Spinal cord (tissue), 10 donors: Measurements from ENCODE around the gene WBP2. TPM values are rescaled to one million over a fixed set of nuclear protein-coding genes. Genes with fewer than 3 reads are reported as not detected.
"Not testable (repeated sequence)": the region's sequence is repeated elsewhere in the genome, so short reads cannot be mapped to it uniquely, and the experiment has no call there.

Experiments used
- DNase-seq, 6 donors: peaks; one replicate each; pipeline versions ENCODE4 v3.0.0 to v3.0.0-alpha.2; 2013 to 2015; ENCODE audit warnings: low spot score in 6 of 6, low read depth in 4 of 6
- H3K27ac ChIP-seq: one replicate; pipeline ENCODE4 v1.5.1; 2013; ENCODE audit warnings: low read depth, low read length, control low read depth
- H3K27me3 ChIP-seq: one replicate; pipeline ENCODE4 v1.6.1; 2013; ENCODE audit warnings: low read length; ENCODE audit not compliant: control insufficient read depth, insufficient read depth
- H3K36me3 ChIP-seq: one replicate; pipeline ENCODE4 v1.6.1; 2013; ENCODE audit warnings: low read length; ENCODE audit not compliant: control insufficient read depth, insufficient read depth
- H3K4me1 ChIP-seq: one replicate; pipeline ENCODE4 v1.6.1; 2013; ENCODE audit warnings: low read length; ENCODE audit not compliant: control insufficient read depth, insufficient read depth
- H3K4me3 ChIP-seq: one replicate; pipeline ENCODE4 v1.5.1; 2013; ENCODE audit warnings: low read depth, low read length, control low read depth
- H3K9me3 ChIP-seq: one replicate; pipeline ENCODE4 v1.6.1; 2013; ENCODE audit warnings: low read length; ENCODE audit not compliant: control insufficient read depth, insufficient read depth
- WGBS: methylation state at CpG from one replicate; pipeline ENCODE4 v1.1.5; 2013; ENCODE audit warnings: missing lambda C conversion rate; ENCODE audit not compliant: insufficient coverage; 5-methylcytosine and 5-hydroxymethylcytosine counted together
- polyA plus RNA-seq, 2 donors: library from polyadenylated mRNA; unstranded; fragments of 120-200 nt; gene quantifications; one replicate each; pipeline ENCODE4 v1.2.1, GENCODE V29; 2013; ENCODE audit not compliant: insufficient read length in 2 of 2
- total RNA-seq, 2 donors: library from RNA; depleted of rRNA in 1 of 2; stranded (reverse); fragments of 120-200 nt in 1 of 2; fragments of >200 nt in 1 of 2; gene quantifications; one replicate each; pipeline versions ENCODE4 v1.2.3 to v1.2.4, GENCODE V29; 2013 to 2014
- donor health status: healthy.

Gene WBP2
- total and polyA plus RNA-seq, 4 donors = 45.6 to 231 (median 134) TPM

GRCh38 chr17:75869282-75870141 lies 14.4 kb upstream of the WBP2 start:
- H3K9me3 ChIP-seq = no peaks in the 10 kb centered on the region
- H3K27me3 ChIP-seq = no peaks in the 10 kb centered on the region
- H3K4me1 ChIP-seq = peaks cover 54% of the 10 kb centered on the region
- peak overlapping the region; percentile 12 for H3K4me3 ChIP-seq
- H3K27ac ChIP-seq = peak overlapping the region; percentile 94
- peak in 3 of 6 donors; percentile 79 to 93 (median 89) for DNase-seq
- WGBS = 26% methylated on average over 22 of the region's 23 CpGs
- H3K36me3 ChIP-seq = peaks cover 18% of the 10 kb centered on the region

- H3K27me3 ChIP-seq, H3K9me3 ChIP-seq, H3K4me3 ChIP-seq, DNase-seq: not testable (repeated sequence)
- Histone ChIP-seq H3K27ac (peak overlapping the region; percentile 94), H3K4me1 (peaks cover 58% of the 10 kb centered on the region), H3K36me3 (peaks cover 11% of the 10 kb centered on the region)
- 89% methylated on average over 3 of the region's 12 CpGs for WGBS
Measured at GRCh38 chr17:75868730-75869281, 13.7 kb upstream of the WBP2 start.

DNA sequence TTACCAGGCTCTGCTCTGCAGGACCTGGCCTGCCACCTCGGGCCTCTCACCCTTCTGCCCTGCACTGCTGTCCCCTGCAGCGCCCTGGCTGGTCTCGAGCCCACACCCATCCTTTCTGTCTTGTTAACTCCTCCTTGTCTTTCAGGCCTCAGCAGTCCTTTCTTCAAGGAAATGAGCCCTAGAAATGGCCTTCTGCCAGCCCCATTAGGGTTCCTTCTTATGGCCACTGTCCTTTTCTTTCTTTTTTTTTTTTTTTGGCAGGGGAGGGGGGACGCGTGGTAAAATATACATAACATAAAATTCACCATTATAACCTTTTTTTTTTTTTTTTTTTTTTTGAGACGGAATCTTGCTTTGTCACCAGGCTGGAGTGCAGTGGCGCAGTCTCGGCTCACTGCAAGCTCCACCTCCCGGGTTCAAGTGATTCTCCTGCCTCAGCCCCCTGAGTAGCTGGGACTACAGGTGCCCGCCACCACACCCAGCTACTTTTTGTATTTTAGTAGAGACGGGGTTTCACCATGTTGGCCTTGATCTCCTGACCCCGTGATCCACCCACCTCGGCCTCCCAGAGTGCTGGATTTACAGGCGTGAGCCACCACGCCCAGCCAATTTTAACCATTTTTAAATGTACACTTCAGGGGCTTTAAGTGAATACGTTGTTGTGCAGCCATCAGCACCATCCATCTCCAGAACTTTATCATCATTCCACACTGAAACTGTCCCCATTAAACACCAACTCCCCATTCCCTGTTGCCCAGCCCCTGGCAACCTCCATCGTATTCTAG lies 10.5 kb upstream of the WBP2 start:
- not testable (repeated sequence) for H3K9me3 ChIP-seq, H3K27me3 ChIP-seq, H3K4me3 ChIP-seq, H3K36me3 ChIP-seq
- WGBS = 56% methylated on average over 8 of the region's 17 CpGs
- Histone ChIP-seq H3K27ac (peak overlapping the region; percentile 52), H3K4me1 (peaks cover 45% of the 10 kb centered on the region)
- DNase-seq = peak in 1 of 6 donors; percentile 13

DNA sequence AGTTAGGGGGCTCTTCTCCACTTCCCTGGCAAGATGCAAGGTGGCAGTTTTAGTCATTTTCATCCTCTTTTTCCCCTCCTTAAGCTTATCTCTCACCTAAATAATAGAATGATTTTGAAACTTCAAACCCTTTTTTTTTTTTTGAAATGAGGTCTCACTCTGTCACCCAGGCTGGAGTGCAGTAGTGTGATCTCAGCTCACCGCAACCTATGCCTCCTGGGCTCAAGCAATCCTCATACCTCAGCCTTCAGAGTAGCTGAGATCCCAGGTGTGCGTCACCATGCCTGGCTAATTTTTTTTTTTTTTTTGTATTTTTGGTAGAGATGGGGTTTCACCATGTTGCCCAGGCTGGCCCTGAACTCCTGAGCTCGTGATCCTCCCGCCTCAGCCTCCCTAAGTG lies 9.8 kb upstream of the WBP2 start:
- Histone ChIP-seq H3K4me1 (peaks cover 37% of the 10 kb centered on the region), H3K27ac (peak overlapping the region; percentile 67)
- not testable (repeated sequence) for DNase-seq, H3K9me3 ChIP-seq, H3K27me3 ChIP-seq, H3K36me3 ChIP-seq, H3K4me3 ChIP-seq
- 88% methylated on average over 2 of the region's 4 CpGs for WGBS

DNA sequence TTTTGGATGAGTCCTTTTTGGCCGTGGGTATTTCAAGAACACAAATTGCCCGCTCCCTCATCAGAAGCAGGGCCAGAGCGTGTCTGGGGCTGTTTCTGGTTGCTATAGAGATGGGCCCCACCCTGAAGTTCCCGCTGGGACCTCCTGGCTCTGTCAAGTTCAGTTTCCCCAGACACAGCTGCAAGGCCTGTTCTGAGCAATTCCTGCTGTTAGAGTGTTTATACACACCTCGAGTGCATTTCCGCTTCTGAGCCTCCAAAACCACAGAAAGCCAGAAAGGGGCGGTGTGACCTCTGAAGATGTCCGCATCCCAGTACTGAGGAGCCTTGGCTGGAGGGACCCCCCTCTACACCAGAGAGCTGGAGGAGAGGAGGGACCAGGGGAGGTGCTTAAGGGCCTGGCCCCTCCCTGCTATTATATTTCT lies 9.3 kb upstream of the WBP2 start:
- 12% methylated on average over 3 of the region's 8 CpGs for WGBS
- H3K27ac ChIP-seq = peak overlapping the region; percentile 67

GRCh38 chr17:75861927-75862317 lies 6.8 kb upstream of the WBP2 start:
- H3K4me3 ChIP-seq = no peak overlapping the region
- no peaks in the 10 kb centered on the region for H3K9me3 ChIP-seq
- no peaks in the 10 kb centered on the region for H3K27me3 ChIP-seq
- no peak overlapping the region for H3K27ac ChIP-seq
- 88% methylated on average over 8 of the region's 9 CpGs for WGBS
- no peak for DNase-seq
- H3K4me1 ChIP-seq = peaks cover 23% of the 10 kb centered on the region
- no peaks in the 10 kb centered on the region for H3K36me3 ChIP-seq

More for the DNA sequence above, 9.3 kb upstream of the WBP2 start:
- peak in 2 of 6 donors; percentile 38 to 69 for DNase-seq
- Histone ChIP-seq H3K4me1 (peaks cover 33% of the 10 kb centered on the region), H3K9me3 (no peaks in the 10 kb centered on the region), H3K27me3 (no peaks in the 10 kb centered on the region), H3K36me3 (no peaks in the 10 kb centered on the region), H3K4me3 (no peak overlapping the region)

GRCh38 chr17:75859358-75859757 lies 4.2 kb upstream of the WBP2 start:
- not testable (repeated sequence) for H3K27ac ChIP-seq, H3K9me3 ChIP-seq, H3K27me3 ChIP-seq, H3K4me3 ChIP-seq, H3K36me3 ChIP-seq, DNase-seq
- peaks cover 22% of the 10 kb centered on the region for H3K4me1 ChIP-seq
- 96% methylated on average over 7 of the region's 10 CpGs for WGBS

- Histone ChIP-seq H3K27ac (peak overlapping the region; percentile 99), H3K36me3 (peaks cover 12% of the 10 kb centered on the region), H3K9me3 (no peaks in the 10 kb centered on the region), H3K4me3 (peak overlapping the region; percentile 92), H3K4me1 (peaks cover 35% of the 10 kb centered on the region), H3K27me3 (no peaks in the 10 kb centered on the region)
- DNase-seq = no peak
- WGBS = under 1% methylated on average over 18 of the region's 24 CpGs
Measured at GRCh38 chr17:75856062-75856756, 1.1 kb upstream of the WBP2 start.

GRCh38 chr17:75854881-75855309 lies 240 bp downstream of the WBP2 start:
- Histone ChIP-seq H3K36me3 (peaks cover 25% of the 10 kb centered on the region), H3K4me3 (peak overlapping the region; percentile 92), H3K9me3 (no peaks in the 10 kb centered on the region), H3K27me3 (no peaks in the 10 kb centered on the region), H3K27ac (peak overlapping the region; percentile 78), H3K4me1 (peaks cover 46% of the 10 kb centered on the region)
- 0% methylated on average over 18 of the region's 19 CpGs for WGBS
- DNase-seq = no peak
